Measurements from ENCODE around the gene WWOX.
"Not testable (repeated sequence)": the region's sequence is repeated elsewhere in the genome, so short reads cannot be mapped to it uniquely, and the experiment has no call there.

Gene WWOX

GRCh38 chr16:78503602-78504001 lies 404.1 kb downstream of the WWOX start:
- peak; percentile 23 for DNase-seq (ENCODE audit: low spot score)

GRCh38 chr16:78504401-78504851 lies 405.0 kb downstream of the WWOX start:
- DNase-seq (ENCODE audit: low spot score): no peak

GRCh38 chr16:78505036-78505435 lies 405.6 kb downstream of the WWOX start:
- no peak for DNase-seq (ENCODE audit: low spot score)

DNA sequence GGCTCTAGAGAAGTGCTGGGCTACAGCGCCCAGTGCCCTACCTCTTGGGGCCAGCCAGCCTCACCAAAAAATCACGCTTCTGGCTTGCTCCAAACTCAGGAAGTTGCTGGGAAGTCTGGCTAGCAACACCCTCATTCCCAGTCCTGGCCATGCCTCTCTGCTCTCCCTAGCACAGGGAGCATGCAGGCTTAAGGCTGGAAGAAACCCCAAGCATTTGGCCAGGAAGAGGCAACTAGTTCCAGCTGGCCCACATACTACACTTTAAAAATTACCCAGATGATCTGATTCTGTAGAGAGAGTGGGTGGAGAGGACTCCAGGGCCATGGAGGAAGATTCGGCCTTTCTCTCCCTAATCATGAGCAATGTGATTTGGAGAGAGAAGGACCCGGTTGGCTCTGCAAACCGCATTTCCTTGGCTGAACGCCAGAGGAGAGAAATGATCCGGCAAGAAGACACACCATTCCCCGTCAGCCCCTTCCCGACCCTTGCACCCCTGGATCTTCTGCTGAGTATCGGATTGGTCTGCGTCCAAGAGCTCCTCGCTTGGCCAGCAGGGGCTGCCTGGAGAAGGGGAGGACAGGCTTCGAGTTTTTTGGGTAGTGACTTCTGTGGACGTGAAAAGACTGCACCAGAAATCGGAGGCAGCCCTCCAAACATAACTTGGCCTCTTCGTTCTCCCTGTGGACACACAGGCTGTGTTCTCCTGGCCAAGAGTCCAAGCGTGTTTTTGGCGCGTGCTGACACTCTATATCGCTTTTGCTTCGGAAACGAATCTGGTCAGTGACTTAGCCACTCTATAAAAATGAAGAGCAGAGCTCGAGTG lies 406.3 kb downstream of the WWOX start:
- DNase-seq (ENCODE audit: low spot score): no peak

GRCh38 chr16:78506367-78507193 lies 407.1 kb downstream of the WWOX start:
- no peak for DNase-seq (ENCODE audit: low spot score)

DNA sequence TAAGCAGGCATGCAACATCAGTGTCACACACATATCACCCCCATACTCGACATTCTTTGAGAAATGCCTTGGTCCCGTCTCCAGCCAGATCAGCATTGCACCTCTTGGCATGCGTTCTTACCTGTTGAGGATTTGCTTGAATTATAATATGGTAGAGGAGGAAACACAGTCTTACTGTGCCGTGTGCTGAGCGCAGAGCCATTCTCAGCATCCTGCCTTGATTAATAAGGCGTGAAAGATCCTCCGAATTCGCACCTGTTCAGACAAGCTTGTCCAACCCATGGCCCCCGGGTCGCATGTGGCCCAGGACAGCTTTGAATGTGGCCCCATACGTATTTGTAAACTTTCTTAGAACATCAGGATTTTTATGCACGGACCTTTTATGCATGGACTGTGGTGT lies 408.1 kb downstream of the WWOX start:
- no peak for DNase-seq (ENCODE audit: low spot score)

DNA sequence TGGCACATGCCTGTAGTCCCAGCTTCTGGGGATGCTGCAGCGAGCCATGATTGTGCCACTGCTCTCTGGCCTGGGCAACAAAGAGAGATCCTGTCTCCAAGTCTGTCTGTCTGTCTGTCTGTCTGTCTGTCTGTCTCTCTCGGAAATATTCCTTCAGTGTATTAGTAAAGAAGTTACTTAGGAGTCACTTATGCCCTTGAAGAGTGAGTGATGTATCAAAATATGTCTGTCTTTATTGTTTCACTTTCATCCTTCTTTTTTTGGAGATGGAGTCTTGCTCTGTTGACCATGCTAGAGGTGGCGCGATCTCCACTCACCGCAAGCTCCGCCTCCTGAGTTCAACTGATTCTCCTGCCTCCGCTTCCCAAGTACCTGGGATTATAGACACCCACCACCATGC lies 410.5 kb downstream of the WWOX start:
- DNase-seq (ENCODE audit: low spot score): no peak

GRCh38 chr16:78510496-78510895 lies 411.0 kb downstream of the WWOX start:
- DNase-seq (ENCODE audit: low spot score): no peak

DNA sequence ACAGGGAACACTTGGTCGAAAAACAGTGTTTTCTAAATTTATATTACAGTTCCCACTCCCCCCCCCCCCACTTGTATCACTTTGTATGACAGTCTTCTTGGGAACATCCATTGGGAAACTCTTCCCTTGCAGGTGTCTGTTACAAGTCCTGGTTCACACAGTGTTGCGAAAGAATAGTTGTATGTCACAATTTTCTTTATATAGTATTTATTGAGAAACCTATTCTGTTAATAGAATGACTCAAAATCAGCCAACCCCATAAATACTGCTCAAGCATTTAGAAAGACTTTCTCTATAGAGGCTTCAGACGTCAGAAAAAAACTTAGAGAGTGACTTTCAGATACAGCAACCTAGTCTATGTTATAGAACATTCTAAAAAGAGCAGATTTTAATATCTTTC lies 414.4 kb downstream of the WWOX start:
- DNase-seq (ENCODE audit: low spot score): no peak

- not testable (repeated sequence) for DNase-seq (ENCODE audit: low spot score)
Observed at GRCh38 chr16:78514888-78515287, 415.4 kb downstream of the WWOX start.

DNA sequence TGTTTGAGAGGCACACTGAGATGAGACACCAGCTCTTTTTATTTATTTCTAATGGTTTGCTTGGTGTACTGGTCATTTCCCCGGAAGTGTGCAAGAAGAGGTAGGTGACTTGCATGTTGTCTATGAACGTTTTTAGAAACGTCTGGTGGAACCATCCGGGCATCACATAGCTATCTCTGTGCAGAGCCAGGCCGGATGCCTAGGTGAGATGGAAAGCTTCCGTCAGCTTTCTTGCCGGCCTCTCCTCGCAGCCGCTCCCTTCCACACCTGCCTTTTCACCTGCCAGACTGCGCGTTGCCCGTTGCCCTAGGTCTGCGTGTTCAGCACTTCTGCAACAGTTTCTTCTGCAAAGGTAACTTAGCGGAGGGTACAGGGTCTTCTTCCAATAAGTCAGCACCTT lies 416.0 kb downstream of the WWOX start:
- no peak for DNase-seq (ENCODE audit: low spot score)

GRCh38 chr16:78516006-78516736 lies 416.7 kb downstream of the WWOX start:
- no peak for DNase-seq (ENCODE audit: low spot score)

GRCh38 chr16:78519896-78520295 lies 420.4 kb downstream of the WWOX start:
- DNase-seq (ENCODE audit: low spot score): no peak

- DNase-seq (ENCODE audit: low spot score): no peak
Observed at GRCh38 chr16:78520470-78520869, 421.0 kb downstream of the WWOX start.

GRCh38 chr16:78522327-78522726 lies 422.9 kb downstream of the WWOX start:
- no peak for DNase-seq (ENCODE audit: low spot score)

GRCh38 chr16:78523212-78523985 lies 423.9 kb downstream of the WWOX start:
- DNase-seq (ENCODE audit: low spot score): no peak

DNA sequence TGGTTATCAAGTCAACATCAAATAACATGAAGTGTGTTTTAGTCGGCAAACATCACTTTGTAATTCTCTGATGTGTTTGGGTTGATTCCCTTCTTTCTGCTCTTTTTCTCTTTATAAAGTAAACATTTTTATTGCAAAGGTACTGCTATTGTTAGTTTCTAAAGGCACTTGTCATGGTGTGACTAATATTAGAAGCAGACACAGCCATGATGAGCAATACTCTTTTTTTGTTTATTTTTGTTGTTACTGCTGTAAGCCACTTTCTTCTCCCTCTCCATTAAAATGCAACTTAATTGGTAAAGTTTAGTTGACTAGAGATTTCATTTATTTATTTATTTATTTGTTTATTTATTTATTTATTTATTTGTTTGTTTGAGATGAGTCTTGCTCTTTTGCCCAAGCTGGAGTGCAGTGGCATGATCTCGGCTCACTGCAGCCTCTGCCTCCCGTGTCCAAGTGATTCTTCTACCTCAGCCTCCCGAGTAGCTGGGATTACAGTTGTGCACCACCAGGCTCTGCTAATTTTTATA lies 424.7 kb downstream of the WWOX start:
- no peak for DNase-seq (ENCODE audit: low spot score)

GRCh38 chr16:78528265-78528664 lies 428.8 kb downstream of the WWOX start:
- DNase-seq (ENCODE audit: low spot score): no peak

GRCh38 chr16:78529881-78530280 lies 430.4 kb downstream of the WWOX start:
- no peak for DNase-seq (ENCODE audit: low spot score)

DNA sequence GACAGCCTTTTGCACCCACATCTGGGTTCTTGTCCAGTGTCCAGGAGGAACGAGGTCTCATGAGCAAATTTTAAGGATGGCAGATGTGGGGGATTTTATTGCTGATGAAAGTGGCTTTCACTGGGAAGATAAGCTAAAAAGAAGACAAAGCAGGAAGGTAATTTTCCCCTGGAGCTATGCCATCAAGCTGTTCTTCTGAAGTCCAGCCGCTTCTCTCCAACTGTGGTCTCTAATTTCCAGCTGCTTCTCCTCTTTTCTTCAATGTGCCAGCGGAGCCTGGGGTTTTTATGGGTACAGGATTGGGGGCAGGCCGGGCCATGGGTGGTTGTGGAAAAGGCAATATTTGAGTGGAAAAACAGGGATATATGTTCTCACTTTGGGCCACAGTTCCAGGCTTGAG lies 430.8 kb downstream of the WWOX start:
- DNase-seq (ENCODE audit: low spot score): no peak

- no peak for DNase-seq (ENCODE audit: low spot score)
Observed at GRCh38 chr16:78535098-78535497, 435.6 kb downstream of the WWOX start.

All from RKO (cell line).